H1 (cell line): ENCODE results near the gene SYNDIG1. TPM values are rescaled to one million over a fixed set of nuclear protein-coding genes. Genes with fewer than 3 reads are reported as not detected.
A peak's percentile ranks its signal among the peaks of the same experiment; 100 is the strongest.

ENCODE experiments used
- CTCF ChIA-PET: fragments of 300-600 bp; sonication (Branson Sonifier 250); formaldehyde crosslinking; loops from one replicate; lab custom pipeline; 2021; ENCODE audit not compliant: partially characterized antibody; lab: Charles Lee
- POLR2A ChIA-PET: fragments of 300-600 bp; sonication (Branson Sonifier 250); formaldehyde crosslinking; loops from one replicate; lab custom pipeline; 2021; ENCODE audit warnings: inconsistent platforms; ENCODE audit not compliant: partially characterized antibody; lab: Charles Lee
- DNase-seq, 2 experiments: peaks; one replicate each; pipeline versions ENCODE4 v3.0.0 to v3.0.0-alpha.2; 2010 to 2022; ENCODE audit warnings: low spot score in 2 of 2, low read depth in 1 of 2, mixed read lengths in 1 of 2
- FAIRE-seq: peaks from 2 replicates; lab custom pipeline; 2011; peaks lifted over from hg19 to GRCh38; lab: Jason Lieb, UNC
- H2AFZ ChIP-seq: 2 replicates; pipeline ENCODE4 v1.8.1; 2012; ENCODE audit warnings: low read length, inconsistent platforms
- H2AK5ac ChIP-seq: 2 replicates; pipeline ENCODE4 v1.6.1; 2013; ENCODE audit warnings: low read depth, low read length
- H2BK120ac ChIP-seq: replicated peaks from 2 replicates; pipeline ENCODE3; 2013; ENCODE audit warnings: low read depth, low read length, inconsistent platforms
- H2BK12ac ChIP-seq: 2 replicates; pipeline ENCODE4 v1.6.1; 2013; ENCODE audit warnings: low read depth, low read length
- H2BK15ac ChIP-seq: 2 replicates; pipeline ENCODE4 v1.6.1; 2013; ENCODE audit warnings: low read length
- H2BK20ac ChIP-seq: 2 replicates; pipeline ENCODE4 v1.6.1; 2013; ENCODE audit warnings: low read length
- H2BK5ac ChIP-seq: 2 replicates; pipeline ENCODE4 v1.6.1; 2013; ENCODE audit warnings: low read depth, low read length
- H3K14ac ChIP-seq: 2 replicates; pipeline ENCODE4 v1.6.1; 2013; ENCODE audit warnings: inconsistent platforms; ENCODE audit not compliant: insufficient read length
- H3K18ac ChIP-seq: 2 replicates; pipeline ENCODE4 v1.6.1; 2013; ENCODE audit warnings: low read length; ENCODE audit errors: extremely low read depth
- H3K23ac ChIP-seq: 2 replicates; pipeline ENCODE4 v1.6.1; 2013; ENCODE audit warnings: inconsistent platforms; ENCODE audit not compliant: insufficient read length
- H3K23me2 ChIP-seq: 2 replicates; pipeline ENCODE4 v1.6.1; 2013; ENCODE audit warnings: low read depth, low read length
- H3K27ac ChIP-seq: 2 replicates; pipeline ENCODE4 v1.6.1; 2011; ENCODE audit warnings: low read depth, low read length, inconsistent platforms
- H3K27me3 ChIP-seq, 4 experiments: replicated peaks in 1 of 4; 1 replicate in 1 of 4; 2 replicates in 3 of 4; pipeline versions ENCODE4 v1.6.1 to v1.8.1; 2011 to 2013; ENCODE audit warnings: low read length in 3 of 4, mild to moderate bottlenecking in 3 of 4, inconsistent platforms in 2 of 4, mixed read lengths in 2 of 4, moderate library complexity in 1 of 4; ENCODE audit not compliant: control insufficient read depth in 3 of 4, insufficient read depth in 3 of 4; ENCODE audit errors: extremely low read depth in 1 of 4
- H3K36me3 ChIP-seq, 4 experiments: 2 replicates each; pipeline versions ENCODE4 v1.6.1 to v1.8.1; 2011 to 2013; ENCODE audit warnings: mild to moderate bottlenecking in 4 of 4, low read length in 3 of 4, moderate library complexity in 2 of 4, control low read depth in 1 of 4, inconsistent platforms in 1 of 4; ENCODE audit not compliant: insufficient read depth in 4 of 4, control insufficient read depth in 2 of 4
- H3K4ac ChIP-seq: replicated peaks from 2 replicates; pipeline ENCODE3; 2013; ENCODE audit warnings: low read length, low read depth, mixed read lengths, inconsistent platforms; ENCODE audit not compliant: insufficient read length
- H3K4me1 ChIP-seq, 4 experiments: replicated peaks in 1 of 4; 1 replicate in 1 of 4; 2 replicates in 3 of 4; pipeline versions ENCODE4 v1.6.1 to v1.8.1; 2011 to 2013; ENCODE audit warnings: low read length in 3 of 4, inconsistent platforms in 2 of 4, mixed read lengths in 1 of 4; ENCODE audit not compliant: insufficient read depth in 4 of 4, control insufficient read depth in 3 of 4
- H3K4me2 ChIP-seq, 2 experiments: 2 replicates each; pipeline versions ENCODE4 v1.6.1 to v1.8.1; 2011 to 2013; ENCODE audit warnings: low read depth in 2 of 2, low read length in 2 of 2, control low read depth in 1 of 2, inconsistent platforms in 1 of 2, mild to moderate bottlenecking in 1 of 2; ENCODE audit not compliant: insufficient read depth in 1 of 2
- H3K4me3 ChIP-seq, 4 experiments: fragments of 200-600, 300-600 bp in 1 of 4; sonication (generic), shearing (Covaris generic), sonication (Bioruptor Twin) in 1 of 4; 2 replicates each; pipeline versions ENCODE4 v1.5.1 to v1.8.1; 2011 to 2016; ENCODE audit warnings: low read length in 4 of 4, low read depth in 3 of 4, control low read depth in 2 of 4, inconsistent platforms in 2 of 4, mild to moderate bottlenecking in 2 of 4, mixed read lengths in 1 of 4, moderate library complexity in 1 of 4; ENCODE audit not compliant: insufficient read depth in 2 of 4; ENCODE audit errors: extremely low read depth in 1 of 4
- H3K56ac ChIP-seq: replicated peaks from 2 replicates; pipeline ENCODE3; 2013; ENCODE audit warnings: low read depth, mild to moderate bottlenecking, mixed read lengths, low read length, inconsistent platforms; ENCODE audit not compliant: insufficient read length
- H3K79me1 ChIP-seq: 2 replicates; pipeline ENCODE4 v1.6.1; 2013; ENCODE audit warnings: low read depth, low read length, control low read depth
- H3K79me2 ChIP-seq, 2 experiments: 2 replicates each; pipeline versions ENCODE4 v1.6.1 to v1.8.1; 2012 to 2013; ENCODE audit warnings: low read length in 2 of 2, mild to moderate bottlenecking in 2 of 2, inconsistent platforms in 1 of 2; ENCODE audit not compliant: insufficient read depth in 2 of 2, control insufficient read depth in 1 of 2
- H3K9ac ChIP-seq, 4 experiments: replicated peaks in 1 of 4; 1 replicate in 1 of 4; 2 replicates in 3 of 4; pipeline versions ENCODE4 v1.6.1 to v1.8.1; 2011 to 2013; ENCODE audit warnings: low read depth in 3 of 4, low read length in 3 of 4, control low read depth in 2 of 4, mild to moderate bottlenecking in 2 of 4, moderate library complexity in 2 of 4, inconsistent platforms in 1 of 4; ENCODE audit errors: extremely low read depth in 1 of 4
- H3K9me3 ChIP-seq, 2 experiments: 2 replicates each; pipeline versions ENCODE4 v1.6.1 to v1.8.1; 2012 to 2013; ENCODE audit warnings: mild to moderate bottlenecking in 2 of 2, moderate library complexity in 2 of 2, control low read depth in 1 of 2, inconsistent platforms in 1 of 2, low read depth in 1 of 2, low read length in 1 of 2, mixed read lengths in 1 of 2; ENCODE audit not compliant: insufficient read depth in 2 of 2
- H4K20me1 ChIP-seq, 2 experiments: replicated peaks in 1 of 2; 2 replicates each; pipeline versions ENCODE3 to v1.8.1; 2011 to 2013; ENCODE audit warnings: inconsistent platforms in 2 of 2, low read length in 2 of 2, mild to moderate bottlenecking in 1 of 2; ENCODE audit not compliant: insufficient read depth in 2 of 2, control insufficient read depth in 1 of 2
- H4K5ac ChIP-seq: 2 replicates; pipeline ENCODE4 v1.6.1; 2013; ENCODE audit warnings: low read length, low read depth, mixed read lengths, inconsistent platforms; ENCODE audit not compliant: insufficient read length
- H4K8ac ChIP-seq: 2 replicates; pipeline ENCODE4 v1.8.0; 2013; ENCODE audit warnings: mild to moderate bottlenecking, moderate library complexity, low read length, inconsistent platforms; ENCODE audit not compliant: insufficient read depth; ENCODE audit errors: extremely low read depth
- H4K91ac ChIP-seq: replicated peaks from 2 replicates; pipeline ENCODE3; 2013; ENCODE audit warnings: low read length, mixed read lengths, inconsistent platforms; ENCODE audit not compliant: insufficient read length
- BRCA1 ChIP-seq: IDR thresholded peaks from 2 replicates; pipeline ENCODE4 v1.6.1; 2012; ENCODE audit warnings: low read depth, low read length, improper control_type of control experiment
- CREB1 ChIP-seq: IDR thresholded peaks from 2 replicates; pipeline ENCODE4 v1.6.1; 2012; ENCODE audit warnings: inconsistent platforms
- EP300 ChIP-seq, 2 experiments: IDR thresholded peaks; 1 replicate in 1 of 2; 2 replicates in 1 of 2; pipeline ENCODE4 v1.6.1; 2011 to 2012; ENCODE audit warnings: low read depth in 2 of 2, low read length in 2 of 2, mild to moderate bottlenecking in 2 of 2, borderline replicate concordance in 1 of 2, inconsistent platforms in 1 of 2, moderate library complexity in 1 of 2
- JUN ChIP-seq: IDR thresholded peaks from 2 replicates; pipeline ENCODE4 v1.6.1; 2011; ENCODE audit warnings: low read depth, mild to moderate bottlenecking, improper control_type of control experiment, low read length
- KDM4A ChIP-seq: IDR thresholded peaks from one replicate; pipeline ENCODE4 v1.7.1; 2012; ENCODE audit warnings: low read depth, mild to moderate bottlenecking, moderate library complexity, low read length, inconsistent platforms; ENCODE audit not compliant: severe bottlenecking
- POLR2A ChIP-seq, 2 experiments: IDR thresholded peaks; 1 replicate in 1 of 2; 2 replicates in 1 of 2; pipeline ENCODE4 v1.6.1; 2011; ENCODE audit warnings: low read depth in 2 of 2, low read length in 2 of 2, mild to moderate bottlenecking in 2 of 2; ENCODE audit errors: control extremely low read depth in 1 of 2
- RXRA ChIP-seq: IDR thresholded peaks from 2 replicates; pipeline ENCODE4 v1.6.1; 2011; ENCODE audit warnings: low read depth, mild to moderate bottlenecking, low read length, moderate library complexity; ENCODE audit not compliant: insufficient read depth
- SP1 ChIP-seq: IDR thresholded peaks from 2 replicates; pipeline ENCODE4 v1.6.1; 2011; ENCODE audit warnings: low read depth, low read length
- SUZ12 ChIP-seq: fragments of 200-600 bp; sonication (generic); IDR thresholded peaks from 2 replicates; pipeline ENCODE4 v1.6.1; 2012; ENCODE audit warnings: mild to moderate bottlenecking, inconsistent platforms, low read length, moderate library complexity, mixed read lengths
- TAF1 ChIP-seq: IDR thresholded peaks from 2 replicates; pipeline ENCODE4 v1.6.1; 2011; ENCODE audit warnings: mild to moderate bottlenecking, low read depth, low read length
- TBP ChIP-seq: IDR thresholded peaks from 2 replicates; pipeline ENCODE4 v1.6.1; 2011; ENCODE audit warnings: low read depth, low read length, improper control_type of control experiment
- WGBS, 2 experiments: shearing (Covaris generic) in 1 of 2; methylation state at CpG; one replicate each; pipeline versions ENCODE4 v1.1.6 to v1.1.7; 2013 to 2015; ENCODE audit warnings: low lambda C conversion rate in 2 of 2, mixed read lengths in 2 of 2, inconsistent platforms in 1 of 2, low coverage in 1 of 2, missing lambda C conversion rate in 1 of 2; ENCODE audit not compliant: insufficient replicate concordance in 2 of 2, insufficient coverage in 1 of 2, insufficient read length in 1 of 2; ENCODE audit errors: extremely low coverage in 1 of 2, missing lambda C conversion rate in 1 of 2; 5-methylcytosine and 5-hydroxymethylcytosine counted together
- polyA plus RNA-seq, 7 experiments: library from polyadenylated mRNA; depleted of rRNA in 3 of 7; stranded (reverse) in 5 of 7; unstranded in 2 of 7; fragments of >200 nt in 5 of 7; fragments of 200-250 nt in 2 of 7; gene quantifications; 1 replicate in 5 of 7; 2 replicates in 1 of 7; 4 replicates in 1 of 7; pipeline versions ENCODE4 v1.2.1 to v1.2.3, GENCODE V29; 2011 to 2013; ENCODE audit warnings: missing spikeins in 2 of 7, mixed read lengths in 2 of 7
- total RNA-seq: library from RNA; stranded (reverse); fragmentation: NEBNext Ultra II Directional; extraction: Animal tissue kit (Norgen Biotek cat#: 25700); gene quantifications from 2 replicates; pipeline ENCODE4 v1.2.1, GENCODE V29; 2021
- TF ChIP-seq, protein P1 (sequence below): IDR thresholded peaks from 2 replicates; pipeline ENCODE4 v1.6.1; 2011; ENCODE audit warnings: low read length, improper control_type of control experiment

SYNDIG1 gene
- total and polyA plus RNA-seq, 2 of the 8 experiments (the other 6 are each of a cell fraction or from before 2014, with no cell fraction given) = 6.5 to 7.8 TPM

DNA sequence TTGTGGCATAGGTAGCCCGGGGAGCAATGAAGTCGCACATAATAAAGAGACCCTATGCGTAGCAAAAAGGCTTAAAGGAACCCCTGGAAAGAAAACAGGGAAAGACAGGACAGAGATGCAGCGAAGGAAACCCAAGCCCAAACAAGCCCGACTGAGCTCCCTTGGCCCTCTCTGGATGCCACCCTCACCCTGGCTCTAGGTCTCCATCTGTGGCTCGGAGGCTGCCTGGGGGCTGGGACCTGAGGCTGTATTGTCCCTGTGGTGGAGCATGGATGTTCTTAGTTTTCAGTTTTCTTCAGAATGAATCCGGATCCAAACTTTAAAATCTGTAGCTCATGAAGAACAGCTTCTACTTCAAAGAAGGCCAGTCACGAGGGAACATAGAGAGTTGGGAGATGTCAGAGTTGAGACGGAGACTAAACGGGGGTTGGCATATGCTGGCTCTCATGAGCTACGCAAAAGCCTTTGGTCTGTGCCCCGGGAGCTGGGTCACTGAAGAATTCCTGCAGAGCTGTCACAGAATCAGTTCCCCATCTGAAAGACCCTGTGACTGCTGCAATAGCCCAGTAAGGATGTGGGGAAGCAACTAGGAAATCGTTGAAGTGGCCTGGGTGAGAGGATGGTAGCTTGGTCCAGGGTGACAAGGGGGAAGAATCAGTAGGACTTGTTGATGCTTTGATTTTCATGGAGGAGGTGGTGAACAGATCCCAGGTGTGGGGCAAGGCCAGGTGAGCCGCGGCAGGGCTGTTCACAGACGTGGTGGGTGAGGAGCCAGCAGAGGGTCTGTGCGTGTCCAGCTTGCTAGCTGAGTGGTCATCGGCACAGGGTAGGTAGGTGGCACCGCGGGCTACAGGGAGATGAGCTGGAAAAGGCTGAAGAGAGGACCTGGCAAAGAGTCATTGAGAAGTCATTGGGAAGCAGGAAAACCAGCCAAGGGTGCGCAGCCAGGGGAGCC, 35.2 kb downstream of the SYNDIG1 start:
- no peaks in the 10 kb centered on the region for H3K79me2 ChIP-seq
- H2BK15ac ChIP-seq = no peak overlapping the region
- no peak overlapping the region for H4K5ac ChIP-seq
- no peak overlapping the region for H3K4ac ChIP-seq
- no peak overlapping the region for H3K56ac ChIP-seq
- CTCF ChIA-PET = interaction anchor here (0.6 to 1.5 kb wide), 5 partner anchors 10 to 214 kb away, joined by 3 to 5 read pairs (median 3); no protein-coding TSS in a partner anchor
- H3K4me3 ChIP-seq = no peak overlapping the region
- POLR2A ChIA-PET = no interaction called here
- 90% methylated on average over 21 of the region's 21 CpGs; no CpG with 5 or more reads in 1 of the 2 experiments for WGBS, 2 experiments
- no peak overlapping the region for H4K91ac ChIP-seq
- no peaks in the 10 kb centered on the region for H3K4me1 ChIP-seq
- H2BK5ac ChIP-seq = no peak overlapping the region
- H2BK12ac ChIP-seq = no peak overlapping the region
- no peak overlapping the region for H3K27ac ChIP-seq
- H2AK5ac ChIP-seq = no peak overlapping the region
- no peak overlapping the region for H3K23ac ChIP-seq
- no peak overlapping the region for H2AFZ ChIP-seq
- no peak overlapping the region for H3K18ac ChIP-seq
- H3K9me3 ChIP-seq = no peaks in the 10 kb centered on the region
- H3K14ac ChIP-seq = no peak overlapping the region
- no peaks in the 10 kb centered on the region for H3K27me3 ChIP-seq
- H3K23me2 ChIP-seq = no peaks in the 10 kb centered on the region
- no peak overlapping the region for H3K4me2 ChIP-seq
- H3K36me3 ChIP-seq = no peaks in the 10 kb centered on the region
- peaks cover 5% of the 10 kb centered on the region; the same call in 1 of the 2 replicates for H3K79me1 ChIP-seq
- DNase-seq (peak in 1 of 2 experiments; percentile 30), FAIRE-seq (no peak)
- H3K9ac ChIP-seq = no peak overlapping the region
- H4K8ac ChIP-seq = no peak overlapping the region
- H2BK20ac ChIP-seq = no peak overlapping the region
- peaks cover 2 to 3% of the 10 kb centered on the region in 2 experiments for H4K20me1 ChIP-seq
- no peak overlapping the region for H2BK120ac ChIP-seq
- TF ChIP-seq SUZ12 (no peak), TAF1 (no peak), TBP (no peak), SP1 (no peak), EP300 (IDR thresholded peaks at IDR 0.05; ENCODE audit: borderline replicate concordance in 1 of 2, low read depth in 2 of 2, low read length in 2 of 2) (no peak), JUN (no peak), POLR2A (IDR thresholded peaks at IDR 0.05; ENCODE audit: control extremely low read depth in 1 of 2, low read depth in 2 of 2, low read length in 2 of 2) (no peak), BRCA1 (no peak), RXRA (no peak), CREB1 (no peak), KDM4A (no peak)
- TF ChIP-seq, protein P1, sequence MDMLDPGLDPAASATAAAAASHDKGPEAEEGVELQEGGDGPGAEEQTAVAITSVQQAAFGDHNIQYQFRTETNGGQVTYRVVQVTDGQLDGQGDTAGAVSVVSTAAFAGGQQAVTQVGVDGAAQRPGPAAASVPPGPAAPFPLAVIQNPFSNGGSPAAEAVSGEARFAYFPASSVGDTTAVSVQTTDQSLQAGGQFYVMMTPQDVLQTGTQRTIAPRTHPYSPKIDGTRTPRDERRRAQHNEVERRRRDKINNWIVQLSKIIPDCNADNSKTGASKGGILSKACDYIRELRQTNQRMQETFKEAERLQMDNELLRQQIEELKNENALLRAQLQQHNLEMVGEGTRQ = no peak
